HTERT RPE-1 (cell line): ENCODE measurements around the gene SMIM44.
"Not testable (repeated sequence)": the region's sequence is repeated elsewhere in the genome, so short reads cannot be mapped to it uniquely, and the experiment has no call there.

Experiments used
- in situ Hi-C: fragments of 300-500 bp; cut with MboI; formaldehyde crosslinking; loops from 4 replicates; pipeline ENCODE4 v1.14.3; 2020; ENCODE audit warnings: low sequenced_read_pairs

The SMIM44 gene

DNA sequence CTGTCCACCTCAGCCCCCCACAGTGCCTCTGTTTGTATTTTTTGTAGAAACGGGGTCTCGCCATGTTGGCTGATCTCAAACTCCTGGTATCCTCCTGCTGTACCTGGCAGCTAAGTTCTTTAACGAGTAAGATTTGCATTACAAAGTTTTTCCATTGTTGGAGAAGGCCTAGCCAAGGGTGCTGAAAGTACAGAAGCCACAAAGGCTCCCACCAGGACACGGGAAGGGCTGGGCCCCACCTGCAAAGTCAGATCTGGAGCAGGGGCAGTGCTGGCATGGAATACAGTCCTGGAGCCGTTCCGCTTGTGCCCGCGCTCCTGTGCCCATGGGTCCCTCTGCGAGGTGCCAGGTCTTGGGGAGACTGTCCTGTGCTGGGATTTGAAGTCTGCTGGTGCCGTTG lies 35.0 kb upstream of the SMIM44 start:
- in situ Hi-C loops: no loop called here

GRCh38 chr19:3517638-3518037 lies 34.4 kb upstream of the SMIM44 start:
- in situ Hi-C loops: no loop called here

DNA sequence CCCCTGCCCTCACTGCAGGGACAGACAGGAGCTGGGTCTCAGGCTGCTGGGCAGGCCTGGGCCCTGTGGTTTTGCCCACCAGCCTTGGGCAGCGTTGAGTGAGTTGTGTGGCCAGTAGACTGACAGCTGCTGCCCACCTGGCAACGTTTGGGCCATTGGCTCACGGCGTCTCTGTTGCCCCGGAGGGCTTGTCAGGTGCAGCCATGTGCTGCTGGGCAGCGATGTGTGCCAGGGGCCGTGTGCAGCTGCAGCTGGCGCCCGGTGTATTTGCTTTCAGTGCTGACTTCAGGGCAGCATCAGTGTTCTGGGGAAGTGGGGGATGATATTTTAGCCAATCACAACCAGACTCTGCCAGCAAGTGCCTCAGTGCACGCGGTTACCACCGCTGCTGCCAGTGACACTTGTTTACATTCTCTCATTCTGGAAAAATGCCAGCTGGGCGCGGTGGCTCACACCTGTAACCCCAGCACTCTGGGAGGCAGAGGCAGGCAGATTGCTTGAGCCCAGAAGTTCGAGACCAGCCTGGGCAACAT lies 33.5 kb upstream of the SMIM44 start:
- in situ Hi-C loops: no loop called here

- in situ Hi-C loops: no loop called here
Observed at GRCh38 chr19:3515891-3516422, 32.7 kb upstream of the SMIM44 start.

DNA sequence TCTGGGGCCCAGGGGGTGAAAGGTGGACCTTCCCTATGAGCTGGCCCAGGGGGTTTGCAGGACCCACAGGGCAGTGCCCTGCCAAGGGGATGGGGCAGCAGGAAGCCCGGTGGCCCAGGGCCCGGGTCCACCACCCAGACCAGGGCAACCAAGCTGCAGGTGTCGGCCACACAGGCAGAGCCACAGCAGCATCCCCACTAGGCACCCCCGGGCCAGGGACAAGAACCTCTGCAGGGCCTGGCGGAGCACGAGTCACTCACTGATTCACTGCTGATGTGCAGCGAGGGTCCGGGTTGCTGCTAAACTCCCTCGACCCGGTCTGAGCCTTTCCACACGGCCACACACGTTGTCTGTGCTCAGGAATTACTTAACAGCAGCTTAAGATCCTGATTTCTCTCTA lies 31.7 kb upstream of the SMIM44 start:
- in situ Hi-C loops: no loop called here

DNA sequence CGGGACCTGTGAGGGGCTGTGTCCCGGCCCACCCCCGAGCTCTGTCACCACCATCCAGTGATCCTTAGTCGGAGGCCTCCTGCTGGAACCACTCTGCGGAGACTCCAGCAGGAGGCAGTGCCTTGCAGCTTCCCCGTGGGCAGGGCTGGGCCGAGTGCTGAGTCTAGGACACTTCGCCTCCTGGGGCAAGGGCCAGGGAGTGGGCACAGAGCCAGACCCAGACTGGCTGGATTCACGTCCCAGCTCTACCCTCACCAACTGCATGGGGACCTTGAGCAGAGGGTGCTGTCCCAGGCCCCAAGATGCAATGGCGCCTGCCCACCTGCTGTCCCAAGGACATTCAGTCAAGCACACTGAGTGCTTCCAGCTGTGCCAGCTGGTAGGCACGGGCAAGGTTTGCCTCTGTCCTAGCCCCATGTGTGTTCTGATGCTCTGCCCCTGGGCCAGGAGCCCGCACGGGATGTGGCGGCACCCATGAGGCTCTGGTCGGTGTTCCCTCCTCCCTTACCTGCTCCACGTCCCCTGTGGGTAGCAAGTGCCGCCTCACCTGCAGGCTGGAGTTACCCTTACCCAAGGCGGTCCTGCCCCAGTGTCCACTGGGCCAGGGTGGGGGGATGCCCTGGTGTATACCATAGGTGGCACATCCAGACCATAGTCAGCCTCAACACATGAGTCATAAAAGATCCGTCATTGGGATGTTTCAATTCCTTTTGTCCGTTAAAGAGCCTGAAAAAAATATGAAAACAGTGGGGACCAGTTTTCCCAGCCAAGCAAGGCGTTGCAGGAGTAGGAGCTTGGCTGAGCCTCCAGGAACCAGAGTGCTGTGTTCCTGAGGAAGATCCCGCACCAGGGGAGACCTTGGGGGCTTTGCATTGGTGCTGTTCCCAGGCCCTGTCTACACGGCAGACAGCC lies 30.2 kb upstream of the SMIM44 start:
- in situ Hi-C loops: no loop called here

- in situ Hi-C loops: no loop called here
Observed at GRCh38 chr19:3512562-3513228, 29.5 kb upstream of the SMIM44 start.

DNA sequence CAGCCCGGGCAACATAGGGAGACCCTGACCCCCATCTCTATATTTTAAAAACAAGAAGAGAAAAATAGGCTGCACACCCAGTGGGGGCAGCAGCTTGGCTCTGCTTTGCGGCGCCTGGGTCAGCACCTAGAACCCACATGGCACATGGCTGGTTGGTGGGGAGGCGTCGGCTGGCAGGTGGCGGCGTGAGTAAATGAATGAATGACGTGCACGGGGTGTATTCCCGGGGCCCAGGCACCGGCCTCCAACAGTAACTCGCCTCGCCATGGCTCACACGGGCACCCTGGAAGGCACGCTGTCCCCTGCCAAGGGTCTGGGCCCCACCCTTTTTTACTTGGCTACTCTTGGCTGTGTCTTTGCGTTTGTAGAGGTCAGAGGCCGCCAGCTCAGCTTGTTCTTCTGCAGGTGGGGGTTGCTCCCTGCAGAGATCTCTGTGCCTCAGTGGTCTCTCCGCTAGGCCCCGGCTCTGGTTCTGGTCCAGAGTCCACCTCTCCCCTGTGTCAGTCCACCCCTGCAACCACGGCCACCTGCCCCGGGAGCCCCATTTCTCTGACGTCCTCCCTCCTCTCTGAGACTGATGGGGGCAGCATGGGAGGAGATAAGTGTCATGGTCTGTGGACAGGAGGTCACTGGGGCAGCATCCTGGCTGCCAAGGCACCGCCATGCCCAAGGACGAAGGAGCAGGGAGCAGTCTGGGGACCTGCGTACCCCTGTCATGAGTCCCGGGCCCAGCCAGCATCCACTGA lies 28.4 kb upstream of the SMIM44 start:
- in situ Hi-C loops: no loop called here

GRCh38 chr19:3510727-3511126 lies 27.5 kb upstream of the SMIM44 start:
- in situ Hi-C loops: no loop called here

- in situ Hi-C loops: no loop called here
Observed at GRCh38 chr19:3509566-3509989, 26.3 kb upstream of the SMIM44 start.

DNA sequence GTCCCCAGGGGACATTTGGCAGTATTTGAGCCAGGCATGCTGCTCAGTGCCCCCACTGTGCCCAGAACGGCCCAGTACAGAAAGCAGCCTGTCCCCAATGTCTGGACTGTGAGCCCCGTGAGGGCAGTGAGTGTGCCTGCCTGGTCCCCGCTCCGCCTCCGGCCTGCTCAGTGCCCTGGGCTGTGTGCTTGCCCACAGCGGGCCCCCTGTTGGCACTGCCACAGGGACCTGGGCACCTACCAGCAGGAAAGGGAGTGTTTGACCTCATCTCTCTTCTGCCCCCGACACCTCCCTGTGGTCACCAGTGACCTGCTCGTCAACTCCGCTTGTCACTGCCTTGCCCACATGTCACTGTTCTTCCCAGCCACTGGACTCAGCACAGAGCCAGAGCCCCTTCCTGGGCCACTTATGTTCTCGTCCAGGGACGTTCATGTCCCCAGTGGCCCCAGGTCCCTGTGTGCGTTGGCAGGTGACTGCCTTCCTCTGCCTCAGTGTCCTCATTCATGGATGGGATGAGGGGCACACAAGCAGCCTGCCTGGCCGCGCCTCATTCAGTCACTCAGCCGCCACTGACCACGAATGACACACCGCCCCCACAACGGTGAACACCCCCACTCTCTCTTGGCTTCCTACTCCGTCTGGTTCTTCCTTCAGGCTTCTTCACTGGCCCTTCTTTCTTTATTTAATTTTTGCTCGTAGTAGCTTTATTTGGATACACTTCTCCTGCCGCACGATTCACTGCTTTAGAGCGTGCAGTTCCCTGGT lies 25.7 kb upstream of the SMIM44 start:
- in situ Hi-C loops: no loop called here

DNA sequence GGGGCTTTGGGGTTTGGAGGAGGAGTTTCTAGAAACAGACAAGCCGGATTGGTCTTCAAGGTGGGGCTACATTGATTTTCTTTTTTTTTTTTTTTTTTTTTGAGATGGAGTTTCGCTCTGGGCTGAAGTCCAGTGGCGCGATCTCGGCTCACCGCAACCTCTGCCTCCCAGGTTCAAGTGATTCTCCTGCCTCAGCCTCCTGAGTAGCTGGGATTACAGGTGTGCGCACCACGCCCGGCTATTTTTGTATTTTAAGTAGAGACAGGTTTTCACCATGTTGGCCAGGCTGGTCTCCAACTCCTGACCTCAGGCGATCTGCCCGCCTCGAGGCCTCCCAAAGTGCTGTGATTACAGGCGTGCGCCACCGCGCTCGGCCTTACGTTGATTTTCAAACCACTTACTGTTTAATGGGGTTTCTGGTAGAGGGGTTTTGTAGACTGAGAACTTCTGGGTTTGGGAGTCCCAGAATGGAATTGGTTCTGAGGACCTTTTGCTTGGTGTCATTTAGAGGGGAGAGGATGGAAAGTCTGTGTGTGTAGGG lies 24.9 kb upstream of the SMIM44 start:
- in situ Hi-C loops: not testable (repeated sequence)

DNA sequence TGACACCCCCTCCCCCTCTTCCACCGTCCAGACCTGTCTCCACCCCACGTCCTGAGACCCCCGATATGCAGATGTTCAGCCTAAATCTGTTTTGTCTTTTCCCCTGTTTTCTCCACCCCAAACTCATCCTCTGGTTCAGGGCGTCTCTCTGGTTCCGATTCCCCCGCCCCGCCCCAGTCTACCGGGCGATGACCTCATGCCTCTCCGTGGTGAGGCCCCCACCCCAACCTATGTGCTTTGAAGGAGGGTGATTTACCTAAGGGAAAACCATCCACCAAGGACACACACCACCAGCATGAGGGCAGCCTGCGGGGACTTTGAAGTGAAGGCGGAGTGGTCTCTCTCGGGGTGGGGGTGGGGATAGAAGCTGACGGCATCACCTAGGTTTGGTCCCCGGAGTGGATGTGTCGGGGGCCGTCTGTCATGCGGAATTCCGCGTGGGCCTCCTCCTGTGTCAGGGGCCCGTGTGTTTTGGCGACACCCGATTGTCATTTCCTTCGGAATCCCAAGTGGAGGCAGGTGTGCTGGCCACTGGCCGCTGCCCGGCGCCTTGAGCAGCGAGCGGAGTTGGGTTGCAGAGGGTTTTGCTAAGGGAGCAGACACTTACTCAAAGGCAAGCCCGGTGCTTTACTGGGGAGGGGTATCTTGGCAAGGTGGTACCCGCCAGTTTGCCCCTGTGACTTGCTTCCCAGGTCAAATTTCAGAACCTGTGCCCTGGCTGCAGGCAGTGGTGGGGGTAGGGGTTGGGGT lies 24.3 kb upstream of the SMIM44 start:
- in situ Hi-C loops: no loop called here

- in situ Hi-C loops: no loop called here
Observed at GRCh38 chr19:3506384-3507340, 23.4 kb upstream of the SMIM44 start.

GRCh38 chr19:3505598-3506383 lies 22.6 kb upstream of the SMIM44 start, which contains the start of gene FZR1:
FZR1 (plus strand) TSS chr19:3506311; CDS start chr19:3522990, 16,679 bp downstream.
- in situ Hi-C loops: no loop called here

GRCh38 chr19:3504735-3505134 lies 21.5 kb upstream of the SMIM44 start:
- in situ Hi-C loops: no loop called here

GRCh38 chr19:3503036-3503572 lies 19.9 kb upstream of the SMIM44 start:
- in situ Hi-C loops: no loop called here
